NCI-H2171 treated with DMSO at 0.1 percent for 48 hours (cell line): Measurements from ENCODE around the gene ACADM.
"Not testable (repeated sequence)": the region's sequence is repeated elsewhere in the genome, so short reads cannot be mapped to it uniquely, and the experiment has no call there.

Experiments
- DNase-seq: peaks from one replicate; lab custom pipeline; 2025; lab: John Stamatoyannopoulos, UW

The ACADM gene

GRCh38 chr1:75736016-75736415 is 11.5 kb downstream of the ACADM start:
- no peak for DNase-seq

- no peak for DNase-seq
Measured at GRCh38 chr1:75742047-75742625, 17.6 kb downstream of the ACADM start.

- DNase-seq = no peak
Measured at GRCh38 chr1:75745276-75745675, 20.8 kb downstream of the ACADM start.

- DNase-seq = not testable (repeated sequence)
Measured at GRCh38 chr1:75757210-75757609, 32.7 kb downstream of the ACADM start.

- DNase-seq = not testable (repeated sequence)
Measured at GRCh38 chr1:75758543-75758942, 34.0 kb downstream of the ACADM start.

GRCh38 chr1:75764057-75764655 is 39.6 kb downstream of the ACADM start:
- no peak for DNase-seq

- DNase-seq = no peak
Measured at GRCh38 chr1:75765697-75766355, 41.3 kb downstream of the ACADM start.

- DNase-seq = no peak
Measured at GRCh38 chr1:75768016-75768415, 43.5 kb downstream of the ACADM start.

GRCh38 chr1:75770761-75771160 is 46.3 kb downstream of the ACADM start:
- DNase-seq = no peak

- DNase-seq = no peak
Measured at GRCh38 chr1:75771978-75772377, 47.5 kb downstream of the ACADM start.

- not testable (repeated sequence) for DNase-seq
Measured at GRCh38 chr1:75777812-75778211, 53.3 kb downstream of the ACADM start.

- not testable (repeated sequence) for DNase-seq
Measured at GRCh38 chr1:75778694-75779093, 54.2 kb downstream of the ACADM start.

- DNase-seq = not testable (repeated sequence)
Measured at GRCh38 chr1:75780183-75780582, 55.7 kb downstream of the ACADM start.

GRCh38 chr1:75783920-75784319 is 59.4 kb downstream of the ACADM start:
- not testable (repeated sequence) for DNase-seq

GRCh38 chr1:75785320-75785982 is 60.9 kb downstream of the ACADM start:
- no peak for DNase-seq

GRCh38 chr1:75785983-75786853 is 61.7 kb downstream of the ACADM start, which contains the start of gene RABGGTB:
TSS of gene RABGGTB (plus strand) at chr1:75786256. CDS start at chr1:75786272, 16 bp downstream.
- peak; percentile 96 for DNase-seq

- no peak for DNase-seq
Measured at GRCh38 chr1:75786901-75787493, 62.5 kb downstream of the ACADM start.

- DNase-seq = no peak
Measured at GRCh38 chr1:75787524-75787923, 63.0 kb downstream of the ACADM start.

GRCh38 chr1:75789988-75790387 is 65.5 kb downstream of the ACADM start:
- DNase-seq = no peak

- DNase-seq = no peak
Measured at GRCh38 chr1:75791022-75791421, 66.5 kb downstream of the ACADM start.

GRCh38 chr1:75792091-75792490 is 67.6 kb downstream of the ACADM start:
- no peak for DNase-seq
